22Rv1 (cell line): ENCODE results near the gene ADAMTS3.
"Not testable (repeated sequence)": the region's sequence is repeated elsewhere in the genome, so short reads cannot be mapped to it uniquely, and the experiment has no call there.

Experiments used
- H3K27ac ChIP-seq: fragments of 450-650 bp; 2 replicates; pipeline ENCODE4 v1.5.1; 2017
- ZFX ChIP-seq: fragments of 450-650 bp; IDR thresholded peaks from 2 replicates; pipeline ENCODE4 v1.6.1; 2017; ENCODE audit warnings: antibody characterized with exemption, borderline replicate concordance
- TF ChIP-seq, protein P1 (sequence below): fragments of 450-650 bp; IDR thresholded peaks from 2 replicates; pipeline ENCODE4 v1.5.1; 2017; ENCODE audit warnings: mild to moderate bottlenecking

ADAMTS3 gene

DNA sequence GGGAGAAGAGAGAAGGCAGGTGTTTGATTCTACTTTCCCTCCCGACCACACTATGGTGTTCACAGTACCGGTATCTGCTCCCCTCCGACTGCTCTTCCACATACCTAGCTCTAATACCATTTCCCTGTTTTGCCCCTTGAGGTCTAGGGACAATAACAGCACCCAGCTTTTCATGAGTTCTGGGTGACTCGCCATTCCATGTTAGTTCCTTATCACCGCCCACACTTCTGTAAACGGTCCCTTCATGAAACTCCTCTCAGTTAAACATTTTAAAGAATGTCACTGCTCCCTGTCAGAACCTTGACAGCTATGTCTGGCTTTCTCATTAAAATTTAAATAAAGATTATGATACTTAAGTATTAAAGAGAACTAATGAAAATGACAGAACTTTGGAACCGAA is 136.7 kb downstream of the ADAMTS3 start:
- no peak overlapping the region for H3K27ac ChIP-seq
- TF ChIP-seq, protein P1, sequence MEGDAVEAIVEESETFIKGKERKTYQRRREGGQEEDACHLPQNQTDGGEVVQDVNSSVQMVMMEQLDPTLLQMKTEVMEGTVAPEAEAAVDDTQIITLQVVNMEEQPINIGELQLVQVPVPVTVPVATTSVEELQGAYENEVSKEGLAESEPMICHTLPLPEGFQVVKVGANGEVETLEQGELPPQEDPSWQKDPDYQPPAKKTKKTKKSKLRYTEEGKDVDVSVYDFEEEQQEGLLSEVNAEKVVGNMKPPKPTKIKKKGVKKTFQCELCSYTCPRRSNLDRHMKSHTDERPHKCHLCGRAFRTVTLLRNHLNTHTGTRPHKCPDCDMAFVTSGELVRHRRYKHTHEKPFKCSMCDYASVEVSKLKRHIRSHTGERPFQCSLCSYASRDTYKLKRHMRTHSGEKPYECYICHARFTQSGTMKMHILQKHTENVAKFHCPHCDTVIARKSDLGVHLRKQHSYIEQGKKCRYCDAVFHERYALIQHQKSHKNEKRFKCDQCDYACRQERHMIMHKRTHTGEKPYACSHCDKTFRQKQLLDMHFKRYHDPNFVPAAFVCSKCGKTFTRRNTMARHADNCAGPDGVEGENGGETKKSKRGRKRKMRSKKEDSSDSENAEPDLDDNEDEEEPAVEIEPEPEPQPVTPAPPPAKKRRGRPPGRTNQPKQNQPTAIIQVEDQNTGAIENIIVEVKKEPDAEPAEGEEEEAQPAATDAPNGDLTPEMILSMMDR, result no peak
- TF ChIP-seq ZFX, result no peak

DNA sequence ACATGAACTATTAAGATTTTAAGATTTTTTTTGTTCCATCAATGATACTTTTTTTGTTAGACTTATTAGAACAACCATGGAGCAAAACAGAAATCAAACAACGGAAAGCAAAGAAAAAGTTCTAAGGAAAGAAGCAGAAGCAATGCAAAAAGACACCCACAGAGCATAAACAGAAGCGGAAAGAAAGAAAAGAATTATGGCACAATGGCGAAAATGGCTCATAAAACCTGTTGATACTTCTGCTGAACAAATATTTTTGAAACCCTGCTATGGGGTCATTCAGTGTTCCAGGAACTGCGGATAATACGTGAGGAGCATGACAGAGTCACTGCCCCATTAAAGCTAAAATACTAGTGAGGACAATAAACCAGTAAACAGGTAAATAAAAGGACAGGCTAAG is 138.0 kb downstream of the ADAMTS3 start:
- TF ChIP-seq, protein P1, result no peak
- TF ChIP-seq ZFX, result no peak
- H3K27ac ChIP-seq, result no peak overlapping the region

- TF ChIP-seq, protein P1, result no peak
- TF ChIP-seq ZFX, result no peak
- no peak overlapping the region for H3K27ac ChIP-seq
Measured at GRCh38 chr4:72430050-72430449, 139.0 kb downstream of the ADAMTS3 start.

GRCh38 chr4:72429397-72429889 is 139.6 kb downstream of the ADAMTS3 start:
- no peak overlapping the region for H3K27ac ChIP-seq
- no peak for TF ChIP-seq ZFX
- TF ChIP-seq, protein P1, result no peak

- TF ChIP-seq, protein P1, result no peak
- TF ChIP-seq ZFX, result no peak
- no peak overlapping the region for H3K27ac ChIP-seq
Measured at GRCh38 chr4:72427057-72427456, 142.0 kb downstream of the ADAMTS3 start.

- not testable (repeated sequence) for H3K27ac ChIP-seq
Measured at GRCh38 chr4:72425908-72426307, 143.1 kb downstream of the ADAMTS3 start.

DNA sequence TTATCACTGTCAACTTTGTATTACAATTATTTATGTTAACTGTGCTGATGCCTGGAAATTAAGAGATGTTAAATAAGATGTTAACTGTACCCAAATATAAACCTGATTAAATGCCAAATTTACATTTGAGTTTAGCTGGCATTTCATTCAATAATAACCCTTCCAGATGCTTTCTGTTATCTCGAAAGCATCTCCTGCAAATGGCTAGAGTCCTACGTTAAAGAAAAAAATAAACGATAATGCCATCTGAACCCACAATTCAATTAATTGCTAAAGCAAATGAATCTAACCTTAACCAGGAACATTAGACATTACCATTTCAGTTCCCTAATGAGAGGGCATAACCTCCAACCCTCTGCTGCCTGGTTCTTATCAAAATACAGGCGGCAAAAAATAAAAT is 145.0 kb downstream of the ADAMTS3 start:
- no peak for TF ChIP-seq ZFX
- TF ChIP-seq, protein P1, result no peak
- H3K27ac ChIP-seq, result no peak overlapping the region

- no peak for TF ChIP-seq ZFX
- TF ChIP-seq, protein P1, result no peak
Measured at GRCh38 chr4:72422416-72422815, 146.6 kb downstream of the ADAMTS3 start.

More at GRCh38 chr4:72422416-72422815, 146.6 kb downstream of the ADAMTS3 start:
- H3K27ac ChIP-seq, result no peak overlapping the region
